Measurements from ENCODE around the gene NYNRIN.

DNA sequence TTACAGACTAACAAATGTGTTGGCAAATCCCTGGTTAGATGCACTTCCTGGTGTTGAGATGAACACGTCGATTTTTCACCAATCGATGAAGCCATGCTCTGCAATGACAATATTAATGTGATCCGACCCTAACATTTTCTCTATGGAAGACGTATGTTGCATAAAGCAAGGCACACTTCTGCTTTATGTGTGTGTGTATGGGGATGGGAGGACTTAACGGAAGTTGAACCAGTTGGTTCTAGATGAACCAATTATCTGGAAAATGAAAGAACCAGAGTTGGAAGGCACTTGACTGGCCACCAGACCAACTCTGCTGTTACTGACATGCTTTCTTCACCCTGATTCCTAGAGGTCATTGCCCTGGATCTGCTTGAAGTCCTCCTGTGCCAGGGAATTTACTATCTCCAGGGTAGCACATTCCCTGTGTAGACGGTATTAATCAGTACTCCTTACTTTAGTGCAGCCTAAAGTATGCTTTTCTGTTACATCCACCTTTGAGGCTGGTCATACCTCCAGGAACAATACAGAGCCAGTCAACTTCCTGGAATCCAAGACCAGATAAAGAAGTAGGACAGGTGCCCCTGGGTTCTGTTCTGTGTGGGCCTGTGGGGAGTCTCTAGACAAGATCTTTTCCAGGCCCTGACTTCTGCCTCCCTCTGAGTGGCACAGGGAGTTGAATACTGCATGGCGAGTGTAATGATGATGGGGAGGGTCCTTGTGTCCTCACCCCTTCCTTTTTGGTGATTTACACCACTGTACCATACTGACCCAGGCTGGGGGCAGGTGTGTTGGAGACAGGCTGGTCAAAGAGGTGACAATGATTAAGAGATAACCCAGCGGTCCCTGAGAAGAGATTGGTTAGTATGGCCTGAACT, 39.7 kb downstream of the NYNRIN start:
- TF ChIP-seq FOS (IDR thresholded peaks at IDR 0.05; ENCODE audit: borderline replicate concordance, insufficient read depth, low read length) (no peak), POLR2AphosphoS5 (IDR thresholded peaks at IDR 0.05; ENCODE audit: insufficient read depth, low read depth, low read length) (no peak), POLR2A (IDR thresholded peaks at IDR 0.05; ENCODE audit: low read depth, low read length) (no peak), EZH2 (IDR thresholded peaks at IDR 0.05; ENCODE audit: borderline replicate concordance, low read depth, low read length, severe bottlenecking) (no peak), GATA2 (IDR thresholded peaks at IDR 0.05; ENCODE audit: insufficient read depth, insufficient read length, low read depth, low read length) (no peak), MYC (IDR thresholded peaks at IDR 0.05; ENCODE audit: low read depth, low read length) (no peak)
- TF ChIP-seq, protein P1, sequence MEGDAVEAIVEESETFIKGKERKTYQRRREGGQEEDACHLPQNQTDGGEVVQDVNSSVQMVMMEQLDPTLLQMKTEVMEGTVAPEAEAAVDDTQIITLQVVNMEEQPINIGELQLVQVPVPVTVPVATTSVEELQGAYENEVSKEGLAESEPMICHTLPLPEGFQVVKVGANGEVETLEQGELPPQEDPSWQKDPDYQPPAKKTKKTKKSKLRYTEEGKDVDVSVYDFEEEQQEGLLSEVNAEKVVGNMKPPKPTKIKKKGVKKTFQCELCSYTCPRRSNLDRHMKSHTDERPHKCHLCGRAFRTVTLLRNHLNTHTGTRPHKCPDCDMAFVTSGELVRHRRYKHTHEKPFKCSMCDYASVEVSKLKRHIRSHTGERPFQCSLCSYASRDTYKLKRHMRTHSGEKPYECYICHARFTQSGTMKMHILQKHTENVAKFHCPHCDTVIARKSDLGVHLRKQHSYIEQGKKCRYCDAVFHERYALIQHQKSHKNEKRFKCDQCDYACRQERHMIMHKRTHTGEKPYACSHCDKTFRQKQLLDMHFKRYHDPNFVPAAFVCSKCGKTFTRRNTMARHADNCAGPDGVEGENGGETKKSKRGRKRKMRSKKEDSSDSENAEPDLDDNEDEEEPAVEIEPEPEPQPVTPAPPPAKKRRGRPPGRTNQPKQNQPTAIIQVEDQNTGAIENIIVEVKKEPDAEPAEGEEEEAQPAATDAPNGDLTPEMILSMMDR (IDR thresholded peaks at IDR 0.05; ENCODE audit: extremely low read depth in 1 of 2, insufficient read depth in 1 of 2, low read depth in 1 of 2, low read length in 2 of 2), result no peak
- TF ChIP-seq, protein P2, sequence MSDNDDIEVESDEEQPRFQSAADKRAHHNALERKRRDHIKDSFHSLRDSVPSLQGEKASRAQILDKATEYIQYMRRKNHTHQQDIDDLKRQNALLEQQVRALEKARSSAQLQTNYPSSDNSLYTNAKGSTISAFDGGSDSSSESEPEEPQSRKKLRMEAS (IDR thresholded peaks at IDR 0.05; ENCODE audit: insufficient read depth, insufficient read length), result no peak

Data from endothelial cell of umbilical vein (primary cell).